Mucosa of descending colon (tissue), 3 donors: ENCODE measurements around the gene ADAMTS2. TPM values are rescaled to one million over a fixed set of nuclear protein-coding genes. Genes with fewer than 3 reads are reported as not detected.

ENCODE experiments used
- ATAC-seq: fragments of 200-7000 bp; cut with Tn5 transposase; one replicate; pipeline ENCODE4 v1.9.1; 2020; ENCODE audit warnings: mild to moderate bottlenecking, moderate library complexity
- DNase-seq, 3 donors: peaks; one replicate each; pipeline ENCODE4 v3.0.0-alpha.2; 2020
- H3K36me3 ChIP-seq: fragments of 200-600 bp; one replicate; pipeline ENCODE4 v1.8.0; 2021; ENCODE audit warnings: low read depth, mild to moderate bottlenecking
- H3K4me1 ChIP-seq: fragments of 200-600 bp; one replicate; pipeline ENCODE4 v1.8.0; 2021; ENCODE audit warnings: low read depth, mild to moderate bottlenecking
- H3K4me3 ChIP-seq: fragments of 200-600 bp; one replicate; pipeline ENCODE4 v1.8.0; 2021; ENCODE audit warnings: mild to moderate bottlenecking
- H3K9me3 ChIP-seq: fragments of 200-600 bp; one replicate; pipeline ENCODE4 v1.8.0; 2021; ENCODE audit warnings: mild to moderate bottlenecking
- CTCF ChIP-seq: fragments of 200-600 bp; IDR thresholded peaks from one replicate; pipeline ENCODE4 v1.8.0; 2022; ENCODE audit warnings: antibody characterized with exemption, mild to moderate bottlenecking
- intact Hi-C, 2 donors: fragments of 100-400 bp; cut with DNase I in 1 of 2; cut with micrococcal nuclease in 1 of 2; formaldehyde crosslinking; loops; one replicate each; pipeline versions ENCODE4 v1.11.0 to v1.11.1; 2022; cut with DNase I, micrococcal nuclease
- total RNA-seq, 3 donors: library from RNA; stranded (reverse); fragmentation: NEBNext Ultra II Directional in 2 of 3; extraction: Animal tissue kit (Norgen Biotek cat#: 25700) in 2 of 3; gene quantifications; one replicate each; pipeline versions ENCODE4 v1.2.1 to v1.2.4, GENCODE V29; 2021 to 2023
- donor health status: DM: no; HTN: no; CAD: no; lungs with moderate emphysema.
- donor health status: DM: no; HTN: no; CAD: no.
- donor health status: DM: no; HTN: yes; CAD: no.

ADAMTS2 gene
- total RNA-seq, 3 donors from 2014 or later = 1.3 to 9.2 (median 7.3) TPM

DNA sequence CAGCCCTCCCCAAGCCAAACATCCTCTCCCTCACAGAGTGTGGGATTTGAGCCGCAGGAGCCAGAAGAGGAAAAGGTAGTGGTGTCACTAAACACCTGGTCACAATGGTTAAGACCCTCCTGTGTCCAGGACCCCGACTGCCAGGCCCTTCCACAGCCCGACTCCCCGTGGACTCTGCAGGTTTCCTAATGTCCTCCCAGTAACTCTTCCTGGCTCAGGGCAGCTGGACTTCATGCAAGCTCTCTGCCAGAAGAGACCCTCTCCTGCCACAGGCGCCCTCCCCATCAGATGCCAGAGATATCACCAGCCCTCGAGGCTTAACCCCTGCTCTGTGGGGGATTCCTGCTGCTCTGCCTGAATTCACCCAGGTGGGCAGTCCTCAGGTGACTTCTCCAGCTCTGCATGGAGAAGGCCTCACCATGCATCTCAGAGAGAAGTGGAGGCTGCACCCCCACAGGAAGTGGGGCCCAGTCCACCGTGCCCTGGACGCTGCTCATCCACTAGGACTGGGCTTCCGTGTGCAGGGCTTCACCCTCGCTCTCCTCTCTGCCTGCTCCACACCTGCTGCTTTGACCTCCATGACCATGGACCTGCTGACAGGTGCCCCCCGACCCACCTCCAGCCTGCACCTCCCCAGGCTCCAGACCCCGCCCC, 111.2 kb downstream of the ADAMTS2 start:
- Histone ChIP-seq H3K4me1 (no peaks in the 10 kb centered on the region), H3K36me3 (no peaks in the 10 kb centered on the region), H3K4me3 (no peak overlapping the region), H3K9me3 (peaks cover 5% of the 10 kb centered on the region)
- DNase-seq (peak in 1 of 3 donors; percentile 22), ATAC-seq (no peak)
- TF ChIP-seq CTCF = no peak
- intact Hi-C loops = no loop called here

DNA sequence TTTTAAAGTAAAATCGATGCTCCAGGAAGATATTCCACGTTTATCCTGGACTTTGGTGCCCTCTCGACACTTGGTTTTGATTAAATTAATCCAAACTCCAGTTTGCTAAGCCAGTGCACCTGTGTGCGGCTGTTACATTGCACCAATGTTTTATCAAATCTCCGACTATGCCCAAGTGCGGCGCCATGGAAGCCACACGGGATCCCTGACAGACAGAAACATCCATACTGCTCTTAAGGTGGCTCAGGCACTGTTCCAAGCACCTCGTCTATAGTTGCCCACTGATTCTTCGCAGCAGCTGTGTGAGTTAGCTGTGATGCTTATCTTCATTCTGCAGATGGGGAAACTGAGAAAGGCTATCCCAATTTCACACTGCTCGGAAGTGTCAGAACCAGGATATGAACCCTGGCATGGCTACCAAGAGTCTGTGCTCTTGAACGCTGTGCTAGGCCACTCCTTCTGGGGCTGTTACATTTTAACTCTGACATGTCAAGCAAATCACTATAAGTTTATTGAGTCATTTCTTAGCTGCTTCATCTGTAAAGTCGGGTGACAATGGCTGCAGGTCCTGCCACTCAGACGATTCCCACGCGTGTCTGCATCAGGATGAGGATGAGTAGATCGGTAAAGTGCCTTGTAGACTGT, 113.0 kb downstream of the ADAMTS2 start:
- intact Hi-C loops = no loop called here
- DNase-seq (no peak), ATAC-seq (no peak)
- no peaks in the 10 kb centered on the region for H3K4me1 ChIP-seq
- peaks cover 2% of the 10 kb centered on the region for H3K9me3 ChIP-seq
- no peak for TF ChIP-seq CTCF
- H3K36me3 ChIP-seq = no peaks in the 10 kb centered on the region
- no peak overlapping the region for H3K4me3 ChIP-seq

- DNase-seq = no peak
- ATAC-seq = no peak
- Histone ChIP-seq H3K9me3 (no peaks in the 10 kb centered on the region), H3K4me1 (no peaks in the 10 kb centered on the region), H3K36me3 (no peaks in the 10 kb centered on the region), H3K4me3 (no peak overlapping the region)
- no peak for TF ChIP-seq CTCF
- intact Hi-C loops = no loop called here
Measured at GRCh38 chr5:179231309-179231708, 114.0 kb downstream of the ADAMTS2 start.

DNA sequence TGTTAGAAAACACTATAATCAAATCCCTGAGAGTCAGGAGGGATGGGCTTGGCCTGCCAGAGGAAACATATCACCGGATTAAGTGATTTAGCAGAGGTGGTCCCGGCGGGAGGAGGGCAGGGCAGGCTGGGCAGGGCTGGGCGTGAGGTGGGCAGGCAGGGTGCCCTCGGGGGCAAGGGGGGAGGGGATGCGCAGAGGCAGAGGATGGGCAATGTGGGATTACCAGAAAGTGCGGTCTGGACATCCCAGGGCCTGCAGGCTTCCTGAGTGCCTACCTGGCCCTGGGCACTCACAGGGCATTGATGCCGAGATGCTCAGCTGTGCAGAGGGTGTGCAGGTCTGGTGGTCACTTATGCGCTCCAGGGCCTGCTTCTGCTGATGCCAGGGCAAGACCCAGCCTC, 115.2 kb downstream of the ADAMTS2 start:
- intact Hi-C loops = no loop called here
- DNase-seq = peak in 1 of 3 donors; percentile 22
- ATAC-seq = no peak
- no peaks in the 10 kb centered on the region for H3K9me3 ChIP-seq
- TF ChIP-seq CTCF = no peak
- H3K36me3 ChIP-seq = no peaks in the 10 kb centered on the region
- no peaks in the 10 kb centered on the region for H3K4me1 ChIP-seq
- no peak overlapping the region for H3K4me3 ChIP-seq

DNA sequence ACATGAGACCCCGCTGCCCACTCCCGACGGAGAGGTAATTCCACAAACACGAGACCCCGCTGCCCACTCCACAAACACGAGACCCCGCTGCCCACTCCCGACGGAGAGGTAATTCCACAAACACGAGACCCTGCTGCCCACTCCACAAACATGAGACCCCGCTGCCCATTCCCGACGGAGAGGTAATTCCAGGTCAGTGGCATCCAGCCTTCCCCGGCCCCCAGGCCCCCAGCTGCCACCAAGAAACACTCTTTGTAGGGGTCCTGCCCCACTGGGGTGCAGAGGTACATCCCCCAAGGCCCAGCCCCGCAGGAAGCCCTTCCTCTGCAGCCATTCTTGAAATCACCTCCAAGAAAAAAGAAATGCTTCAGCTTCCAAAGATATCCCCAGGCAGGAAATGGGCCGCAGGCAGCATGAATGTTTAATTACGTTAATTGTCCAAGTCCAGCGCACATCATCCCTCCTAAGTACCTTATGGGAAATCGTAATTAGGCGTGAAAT, 115.9 kb downstream of the ADAMTS2 start:
- TF ChIP-seq CTCF = no peak
- intact Hi-C loops = no loop called here
- Histone ChIP-seq H3K4me1 (no peaks in the 10 kb centered on the region), H3K36me3 (no peaks in the 10 kb centered on the region), H3K9me3 (no peaks in the 10 kb centered on the region), H3K4me3 (no peak overlapping the region)
- ATAC-seq = no peak
- peak in 1 of 3 donors; percentile 22 for DNase-seq
